SH-SY5Y (cell line): ENCODE data around the gene RPS2.

ENCODE experiments used
- GATA2 ChIP-seq: IDR thresholded peaks from 2 replicates; pipeline ENCODE4 v1.6.1; 2011; ENCODE audit warnings: mild to moderate bottlenecking, low read depth, low read length
- GATA3 ChIP-seq: IDR thresholded peaks from 2 replicates; pipeline ENCODE4 v1.6.1; 2011; ENCODE audit warnings: low read depth, mild to moderate bottlenecking, low read length, moderate library complexity

RPS2 gene

GRCh38 chr16:1968146-1968953 is 3.7 kb upstream of the RPS2 start:
- TF ChIP-seq GATA3 (no peak), GATA2 (no peak)

GRCh38 chr16:1966460-1966859 is 1.8 kb upstream of the RPS2 start, which contains the start of gene RNF151:
RNF151 (plus strand) TSS chr16:1966856; CDS start chr16:1966882, 26 bp downstream.
- TF ChIP-seq GATA3 (no peak), GATA2 (no peak)

GRCh38 chr16:1965396-1966001 is 873 bp upstream of the RPS2 start:
- TF ChIP-seq GATA3 (no peak), GATA2 (no peak)

DNA sequence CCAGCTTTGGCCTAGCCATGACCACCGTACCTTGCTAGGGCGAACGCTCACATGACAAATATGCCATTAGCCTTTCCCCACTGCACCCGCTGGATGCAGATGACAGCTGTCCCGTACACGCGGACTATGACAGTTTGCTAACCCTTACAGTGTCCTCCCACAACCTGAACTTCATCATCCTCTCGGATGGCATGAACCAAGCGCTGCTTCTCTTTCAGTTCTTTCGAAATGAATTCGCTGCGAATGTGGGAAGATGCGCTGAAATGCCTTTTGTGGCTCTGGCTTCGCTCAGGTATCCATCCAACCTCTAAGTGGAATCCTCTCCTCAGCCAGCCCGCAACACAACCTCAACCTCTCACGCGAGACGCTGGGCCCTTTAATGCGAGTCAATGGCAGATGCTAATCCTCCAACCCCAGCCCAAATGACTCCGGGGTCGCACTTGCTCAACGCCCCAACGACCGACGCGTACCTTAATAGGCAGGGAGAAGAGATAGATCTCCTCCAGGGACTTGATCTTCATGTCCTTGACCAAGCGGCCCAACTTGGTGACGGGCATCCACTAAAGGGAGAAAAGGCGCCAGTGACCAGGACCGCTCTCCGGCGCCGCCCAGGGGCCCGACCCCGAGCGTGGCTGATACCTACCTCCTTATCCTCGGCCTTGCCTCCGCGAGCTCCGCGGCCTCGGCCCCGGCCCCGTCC is 670 bp downstream of the RPS2 start:
- TF ChIP-seq GATA3 (no peak), GATA2 (no peak)

- TF ChIP-seq GATA3 (no peak), GATA2 (no peak)
Measured at GRCh38 chr16:1961651-1962067, 3.0 kb downstream of the RPS2 start.

GRCh38 chr16:1960665-1961630 is 3.7 kb downstream of the RPS2 start:
- no peak for TF ChIP-seq GATA2
- no peak for TF ChIP-seq GATA3

GRCh38 chr16:1959269-1960039 is 5.2 kb downstream of the RPS2 start, which contains the start of gene NDUFB10:
NDUFB10 (plus strand) TSS chr16:1959538; CDS start chr16:1959625, 87 bp downstream.
- TF ChIP-seq GATA3: no peak
- TF ChIP-seq GATA2: no peak; the same call in 1 of the 2 replicates

GRCh38 chr16:1958715-1959268 is 5.8 kb downstream of the RPS2 start:
- TF ChIP-seq GATA2: no peak
- no peak for TF ChIP-seq GATA3

DNA sequence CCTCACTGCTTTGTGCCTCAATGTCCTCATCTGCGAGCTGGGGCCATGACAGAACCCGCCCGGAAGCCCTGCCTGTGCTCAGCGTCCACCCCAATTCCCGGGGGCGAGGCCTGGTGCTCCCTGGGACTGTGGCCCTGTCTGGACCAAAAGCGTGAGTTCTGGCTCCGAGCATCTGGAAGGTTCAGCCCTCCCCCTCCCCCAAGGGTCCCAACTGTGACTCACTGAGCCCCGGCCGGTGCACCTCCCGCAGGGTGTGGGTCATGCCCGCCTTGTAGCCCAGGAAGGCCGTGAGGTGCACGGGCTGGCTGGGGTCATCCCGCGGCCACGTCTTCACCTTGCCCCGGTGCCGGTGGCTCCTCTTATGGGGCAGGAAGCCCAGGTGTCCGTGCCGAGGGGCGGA is 10.9 kb downstream of the RPS2 start:
- TF ChIP-seq GATA3 (no peak), GATA2 (no peak)

- TF ChIP-seq GATA3 (no peak), GATA2 (no peak)
Measured at GRCh38 chr16:1950559-1950958, 14.1 kb downstream of the RPS2 start.

DNA sequence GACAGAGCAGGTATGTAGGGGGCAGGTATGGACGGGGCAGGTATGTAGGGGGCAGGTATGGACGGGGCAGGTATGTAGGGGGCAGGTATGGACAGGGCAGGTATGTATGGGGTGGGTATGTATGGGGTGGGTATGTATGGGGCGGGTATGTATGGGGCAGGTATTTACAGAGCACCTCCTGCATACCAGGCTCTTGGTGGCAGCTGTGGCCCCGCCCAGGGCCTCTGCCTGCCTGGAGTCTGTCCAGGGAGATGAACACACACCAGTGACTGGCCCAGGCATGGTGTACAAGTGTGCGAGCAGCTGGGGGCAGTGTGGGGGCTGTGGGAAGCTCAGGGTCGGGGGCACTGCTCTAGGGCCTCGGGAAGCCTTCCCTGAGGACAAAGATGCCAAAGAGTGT is 14.6 kb downstream of the RPS2 start:
- TF ChIP-seq GATA3 (no peak), GATA2 (no peak)

DNA sequence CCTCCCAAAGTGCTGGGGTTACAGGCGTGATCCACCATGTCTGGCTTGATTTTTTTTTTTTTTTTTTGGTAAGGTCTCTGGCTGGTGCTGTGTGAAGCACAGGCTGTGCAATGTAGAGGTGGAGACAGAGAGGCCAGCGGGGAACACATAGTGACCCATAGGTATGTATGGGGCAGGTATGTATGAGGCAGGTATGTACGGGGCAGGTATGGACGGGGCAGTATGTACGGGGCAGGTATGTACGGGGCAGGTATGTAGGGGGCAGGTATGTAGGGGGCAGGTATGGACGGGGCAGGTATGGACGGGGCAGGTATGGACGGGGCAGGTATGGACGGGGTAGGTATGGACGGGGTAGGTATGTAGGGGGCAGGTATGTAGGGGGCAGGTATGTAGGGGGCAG is 15.1 kb downstream of the RPS2 start:
- TF ChIP-seq GATA3: no peak
- no peak for TF ChIP-seq GATA2

GRCh38 chr16:1947369-1947670 is 17.3 kb downstream of the RPS2 start:
- no peak for TF ChIP-seq GATA2
- no peak for TF ChIP-seq GATA3
